HG03432 (cell line): ENCODE measurements around the gene GGNBP2.
"Not testable (repeated sequence)": the region's sequence is repeated elsewhere in the genome, so short reads cannot be mapped to it uniquely, and the experiment has no call there.

Experiments
- ATAC-seq: cut with Tn5 transposase; IDR thresholded peaks from one replicate; pipeline ENCODE4 v1.9.1; 2021; ENCODE audit warnings: mild to moderate bottlenecking, moderate library complexity; ENCODE audit not compliant: unreplicated experiment

The GGNBP2 gene

GRCh38 chr17:36600465-36600864 is 55.7 kb downstream of the GGNBP2 start:
- ATAC-seq: no peak

GRCh38 chr17:36600936-36601302 is 56.2 kb downstream of the GGNBP2 start:
- no peak for ATAC-seq

GRCh38 chr17:36601303-36602029 is 56.7 kb downstream of the GGNBP2 start, which contains the start of gene MRM1:
MRM1 (plus strand) TSS chr17:36601583; CDS start chr17:36601811, 228 bp downstream.
- peak; percentile 80 for ATAC-seq

- peak; percentile 11 for ATAC-seq
Observed at GRCh38 chr17:36602030-36602748, 57.5 kb downstream of the GGNBP2 start.

- ATAC-seq: no peak
Observed at GRCh38 chr17:36602924-36603384, 58.2 kb downstream of the GGNBP2 start.

GRCh38 chr17:36605028-36605427 is 60.3 kb downstream of the GGNBP2 start:
- ATAC-seq: not testable (repeated sequence)

- no peak for ATAC-seq
Observed at GRCh38 chr17:36608280-36608679, 63.6 kb downstream of the GGNBP2 start.

- no peak for ATAC-seq
Observed at GRCh38 chr17:36608794-36609497, 64.2 kb downstream of the GGNBP2 start.

GRCh38 chr17:36609498-36609862 is 64.8 kb downstream of the GGNBP2 start:
- no peak for ATAC-seq

- ATAC-seq: no peak
Observed at GRCh38 chr17:36610474-36610873, 65.8 kb downstream of the GGNBP2 start.

- no peak for ATAC-seq
Observed at GRCh38 chr17:36611345-36612072, 66.8 kb downstream of the GGNBP2 start.

- ATAC-seq: no peak
Observed at GRCh38 chr17:36612323-36612722, 67.6 kb downstream of the GGNBP2 start.

GRCh38 chr17:36613155-36613554 is 68.4 kb downstream of the GGNBP2 start:
- ATAC-seq: no peak

GRCh38 chr17:36614081-36614480 is 69.4 kb downstream of the GGNBP2 start:
- no peak for ATAC-seq

- ATAC-seq: no peak
Observed at GRCh38 chr17:36614933-36615332, 70.2 kb downstream of the GGNBP2 start.

GRCh38 chr17:36616061-36617029 is 71.6 kb downstream of the GGNBP2 start:
- no peak for ATAC-seq

- ATAC-seq: no peak
Observed at GRCh38 chr17:36617773-36618172, 73.1 kb downstream of the GGNBP2 start.

GRCh38 chr17:36623281-36623680 is 78.6 kb downstream of the GGNBP2 start:
- ATAC-seq: no peak

- ATAC-seq: no peak
Observed at GRCh38 chr17:36625188-36625587, 80.5 kb downstream of the GGNBP2 start.

GRCh38 chr17:36627101-36627500 is 82.4 kb downstream of the GGNBP2 start:
- no peak for ATAC-seq
